GM18873 (cell line): ENCODE data around the gene SPINDOC.

Experiments
- ATAC-seq: cut with Tn5 transposase; IDR thresholded peaks from one replicate; pipeline ENCODE4 v1.9.1; 2021; ENCODE audit warnings: mild to moderate bottlenecking, moderate library complexity, moderate number of reproducible peaks; ENCODE audit not compliant: unreplicated experiment, low FRiP score

The SPINDOC gene

GRCh38 chr11:63829823-63830489 lies 16.7 kb downstream of the SPINDOC start:
- no peak for ATAC-seq

- no peak for ATAC-seq
Measured at GRCh38 chr11:63831326-63831725, 18.1 kb downstream of the SPINDOC start.

GRCh38 chr11:63832336-63832735 lies 19.1 kb downstream of the SPINDOC start:
- ATAC-seq, result no peak

GRCh38 chr11:63833048-63833447 lies 19.8 kb downstream of the SPINDOC start:
- ATAC-seq, result no peak

- no peak for ATAC-seq
Measured at GRCh38 chr11:63834535-63835157, 21.4 kb downstream of the SPINDOC start.

GRCh38 chr11:63835158-63835545 lies 21.9 kb downstream of the SPINDOC start:
- no peak for ATAC-seq

GRCh38 chr11:63837027-63837688 lies 23.9 kb downstream of the SPINDOC start:
- no peak for ATAC-seq

- ATAC-seq, result no peak
Measured at GRCh38 chr11:63837739-63838138, 24.5 kb downstream of the SPINDOC start.

GRCh38 chr11:63838150-63838677 lies 25.0 kb downstream of the SPINDOC start:
- no peak for ATAC-seq

- ATAC-seq, result peak; percentile 68
Measured at GRCh38 chr11:63838678-63839507, 25.6 kb downstream of the SPINDOC start, which contains the start of gene MARK2. Gene MARK2 (plus strand): TSS chr11:63839110. CDS start chr11:63839507, 397 bp downstream.

GRCh38 chr11:63839508-63840355 lies 26.5 kb downstream of the SPINDOC start:
- ATAC-seq, result peak; percentile 0

GRCh38 chr11:63840356-63841060 lies 27.3 kb downstream of the SPINDOC start:
- no peak for ATAC-seq

- no peak for ATAC-seq
Measured at GRCh38 chr11:63841554-63841953, 28.3 kb downstream of the SPINDOC start.

GRCh38 chr11:63843041-63843440 lies 29.8 kb downstream of the SPINDOC start:
- no peak for ATAC-seq

- no peak for ATAC-seq
Measured at GRCh38 chr11:63844836-63845235, 31.6 kb downstream of the SPINDOC start.

GRCh38 chr11:63845303-63845702 lies 32.0 kb downstream of the SPINDOC start:
- no peak for ATAC-seq

GRCh38 chr11:63845911-63846310 lies 32.7 kb downstream of the SPINDOC start:
- ATAC-seq, result no peak

- no peak for ATAC-seq
Measured at GRCh38 chr11:63846897-63847296, 33.6 kb downstream of the SPINDOC start.

GRCh38 chr11:63847363-63847762 lies 34.1 kb downstream of the SPINDOC start:
- no peak for ATAC-seq
